Rectal smooth muscle tissue (tissue), 1 donor: ENCODE measurements around the gene SH3D19.
A peak's percentile ranks its signal among the peaks of the same experiment; 100 is the strongest.
"Not testable (repeated sequence)": the region's sequence is repeated elsewhere in the genome, so short reads cannot be mapped to it uniquely, and the experiment has no call there.

Source experiments
- H3K27ac ChIP-seq: one replicate; pipeline ENCODE4 v1.7.0; 2013; ENCODE audit warnings: low read depth, low read length, inconsistent platforms
- H3K27me3 ChIP-seq: one replicate; pipeline ENCODE4 v1.7.0; 2013; ENCODE audit warnings: low read length; ENCODE audit not compliant: control insufficient read depth, insufficient read depth
- H3K36me3 ChIP-seq: one replicate; pipeline ENCODE4 v1.7.0; 2013; ENCODE audit warnings: low read length; ENCODE audit not compliant: control insufficient read depth, insufficient read depth
- H3K4me1 ChIP-seq: one replicate; pipeline ENCODE4 v1.7.0; 2013; ENCODE audit warnings: low read length; ENCODE audit not compliant: control insufficient read depth, insufficient read depth
- H3K4me3 ChIP-seq: one replicate; pipeline ENCODE4 v1.7.0; 2013; ENCODE audit warnings: low read length
- H3K9ac ChIP-seq: one replicate; pipeline ENCODE4 v1.7.0; 2013; ENCODE audit warnings: low read length

Gene SH3D19

DNA sequence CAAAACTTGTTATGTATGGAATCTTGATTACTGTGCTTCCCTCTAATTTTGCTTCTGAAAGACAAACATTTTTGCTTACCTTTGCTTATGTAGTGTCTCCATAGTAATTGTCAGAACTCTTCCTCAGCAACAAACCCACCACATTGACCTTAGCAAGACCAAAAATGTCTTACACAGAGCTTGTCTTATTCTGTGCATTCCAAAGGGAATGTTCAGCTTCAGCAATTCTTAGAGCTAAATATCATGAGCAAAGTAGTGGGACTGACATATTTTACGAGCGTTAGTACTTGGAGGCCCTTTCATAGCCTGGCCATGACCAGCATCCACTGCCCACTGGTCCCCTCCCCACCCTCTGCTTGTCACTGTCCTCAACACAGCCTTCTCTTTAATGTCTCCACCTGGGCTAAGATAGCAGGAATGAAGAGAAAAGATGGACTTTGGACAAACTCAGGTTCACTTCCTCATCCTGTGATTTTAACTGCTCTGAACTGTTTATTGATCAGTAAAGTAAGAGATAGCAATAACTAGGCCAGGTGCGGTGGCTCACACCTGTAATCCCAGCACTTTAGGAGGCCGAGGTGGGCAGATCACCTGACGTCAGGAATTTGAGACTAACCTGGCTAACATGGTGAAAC is 15.5 kb upstream of the SH3D19 start:
- Histone ChIP-seq H3K4me1 (no peaks in the 10 kb centered on the region), H3K27ac (no peak overlapping the region), H3K9ac (no peak overlapping the region), H3K4me3 (no peak overlapping the region), H3K36me3 (no peaks in the 10 kb centered on the region), H3K27me3 (no peaks in the 10 kb centered on the region)

GRCh38 chr4:151339467-151339866 is 14.1 kb upstream of the SH3D19 start:
- H3K9ac ChIP-seq, result no peak overlapping the region
- no peak overlapping the region for H3K4me3 ChIP-seq
- H3K27ac ChIP-seq, result no peak overlapping the region
- no peaks in the 10 kb centered on the region for H3K36me3 ChIP-seq
- H3K27me3 ChIP-seq, result no peaks in the 10 kb centered on the region
- H3K4me1 ChIP-seq, result no peaks in the 10 kb centered on the region

DNA sequence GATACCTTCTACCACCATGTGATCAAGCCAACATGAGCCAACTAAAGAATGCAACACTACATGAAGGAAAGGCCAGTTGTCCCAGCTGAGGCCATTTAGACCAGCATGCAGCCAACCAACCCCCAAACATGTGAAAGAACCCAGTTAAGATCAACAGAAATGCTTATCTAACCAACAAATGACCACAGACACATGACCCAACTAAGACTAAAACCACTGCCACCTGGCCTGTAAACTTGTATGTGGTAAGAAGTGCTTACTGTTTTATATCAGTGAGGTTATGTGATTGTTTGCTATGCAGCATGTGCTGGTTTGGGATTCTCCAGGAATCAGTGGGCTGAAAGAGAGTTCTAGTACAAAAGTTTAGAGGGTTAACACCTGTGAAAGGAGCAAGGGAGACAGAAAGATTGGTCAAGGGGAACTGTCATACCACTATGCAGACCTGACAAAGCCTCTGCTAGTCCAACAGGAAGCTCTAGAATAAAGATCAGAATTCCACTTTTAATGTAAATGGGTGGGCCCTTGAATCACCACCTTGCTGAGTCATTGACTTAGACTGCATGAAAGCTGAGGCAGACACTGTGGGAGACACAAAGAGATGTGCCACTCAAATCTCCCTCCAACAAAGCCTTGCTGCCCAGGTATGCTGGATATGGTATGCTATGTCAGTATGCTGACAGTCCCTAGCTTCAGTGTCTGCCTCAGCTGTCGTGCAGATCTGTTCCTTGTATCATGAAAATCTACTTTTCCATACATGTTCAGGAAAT is 6.1 kb upstream of the SH3D19 start:
- H3K9ac ChIP-seq, result no peak overlapping the region
- H3K36me3 ChIP-seq, result no peaks in the 10 kb centered on the region
- no peaks in the 10 kb centered on the region for H3K27me3 ChIP-seq
- no peak overlapping the region for H3K27ac ChIP-seq
- no peak overlapping the region for H3K4me3 ChIP-seq
- no peaks in the 10 kb centered on the region for H3K4me1 ChIP-seq

DNA sequence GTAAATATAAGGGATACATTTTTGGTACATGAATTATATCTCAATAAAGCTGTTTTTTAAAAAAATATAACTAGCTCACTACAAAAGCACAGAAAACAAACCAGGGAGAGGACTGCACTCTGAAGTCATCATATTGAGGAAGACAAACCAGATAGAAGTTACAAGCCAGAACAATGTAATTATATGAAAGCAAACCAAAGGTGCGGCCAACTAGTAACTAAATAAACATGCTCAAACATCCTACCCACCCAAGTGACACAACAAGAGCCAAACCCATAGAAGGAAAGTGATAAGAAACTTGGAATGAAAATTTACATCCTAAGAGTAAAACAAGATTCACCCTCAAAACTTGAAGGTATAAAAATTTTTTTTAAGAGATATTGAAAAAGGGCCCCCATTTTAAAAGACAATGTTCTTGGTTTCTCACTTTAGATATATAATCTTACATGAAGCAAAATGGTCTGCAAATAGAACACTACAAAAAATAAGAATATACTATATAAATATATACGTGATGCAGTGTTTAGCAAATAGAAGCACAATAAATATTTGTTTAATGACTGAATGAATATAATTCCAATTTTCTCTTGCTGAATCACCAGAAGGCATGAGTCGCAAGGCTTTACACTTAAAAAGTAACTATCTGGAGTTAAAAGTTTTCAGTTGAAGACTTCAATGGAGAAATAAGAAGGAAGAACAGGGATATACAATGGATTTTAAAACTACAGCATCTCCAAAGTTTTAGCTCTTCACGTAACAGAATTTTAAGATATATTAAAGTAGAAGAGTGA is 4.0 kb upstream of the SH3D19 start:
- Histone ChIP-seq H3K27ac (no peak overlapping the region), H3K4me1 (no peaks in the 10 kb centered on the region), H3K27me3 (no peaks in the 10 kb centered on the region), H3K36me3 (no peaks in the 10 kb centered on the region), H3K9ac (no peak overlapping the region), H3K4me3 (no peak overlapping the region)

- Histone ChIP-seq H3K27ac (peak overlapping the region; percentile 83), H3K4me1 (peaks cover 2% of the 10 kb centered on the region), H3K9ac (peak overlapping the region; percentile 26), H3K27me3 (no peaks in the 10 kb centered on the region), H3K4me3 (peak overlapping the region; percentile 73), H3K36me3 (no peaks in the 10 kb centered on the region)
These were observed 493 bp upstream of the SH3D19 start for GRCh38 chr4:151325949-151326246.

DNA sequence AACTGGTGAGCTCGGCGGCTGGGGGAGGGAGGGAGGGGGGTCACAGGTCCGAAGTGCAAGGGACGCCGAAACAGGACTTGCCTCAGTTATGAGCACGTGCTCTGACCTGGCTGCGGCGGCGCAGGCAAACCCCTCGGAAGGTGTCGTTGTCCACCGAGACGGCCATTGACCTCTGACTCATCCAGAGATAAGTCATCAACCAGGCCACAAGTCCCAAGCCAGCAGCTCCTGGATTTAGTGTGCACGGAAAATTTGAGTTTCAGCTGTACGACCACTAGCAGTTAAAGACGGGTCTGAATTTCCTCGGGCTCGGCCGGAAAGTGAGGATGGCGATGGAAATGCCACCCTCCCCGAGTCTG is 674 bp downstream of the SH3D19 start:
- peak overlapping the region; percentile 6 for H3K9ac ChIP-seq
- H3K27ac ChIP-seq, result peak overlapping the region; percentile 83
- H3K4me3 ChIP-seq, result peak overlapping the region; percentile 73
- peaks cover 2% of the 10 kb centered on the region for H3K4me1 ChIP-seq
- H3K27me3 ChIP-seq, result no peaks in the 10 kb centered on the region
- no peaks in the 10 kb centered on the region for H3K36me3 ChIP-seq

- Histone ChIP-seq H3K27me3 (no peaks in the 10 kb centered on the region), H3K36me3 (no peaks in the 10 kb centered on the region), H3K4me1 (peaks cover 2% of the 10 kb centered on the region), H3K4me3 (peak overlapping the region; percentile 73), H3K27ac (peak overlapping the region; percentile 83), H3K9ac (no peak overlapping the region)
These were observed 1.2 kb downstream of the SH3D19 start for GRCh38 chr4:151324124-151324751.

DNA sequence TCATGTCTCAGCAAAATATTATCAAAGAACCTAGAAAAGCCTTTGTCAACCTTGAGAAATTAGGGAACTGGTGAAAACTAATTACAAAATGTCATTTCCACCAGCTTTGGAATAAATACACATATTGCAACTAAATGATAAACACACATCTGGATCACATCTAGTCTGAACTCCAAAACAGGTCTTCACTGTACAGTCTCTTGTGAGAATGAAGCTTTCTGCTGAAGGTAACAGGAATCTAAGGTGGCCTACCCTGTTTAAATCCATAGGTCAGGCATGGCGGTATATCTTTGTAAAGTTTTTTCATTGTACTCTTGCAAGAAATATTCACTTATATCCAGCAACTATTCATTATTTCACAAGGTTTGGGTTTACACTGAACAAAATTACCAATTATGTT is 1.7 kb downstream of the SH3D19 start:
- no peaks in the 10 kb centered on the region for H3K27me3 ChIP-seq
- no peak overlapping the region for H3K9ac ChIP-seq
- peak overlapping the region; percentile 73 for H3K4me3 ChIP-seq
- H3K27ac ChIP-seq, result peak overlapping the region; percentile 83
- no peaks in the 10 kb centered on the region for H3K36me3 ChIP-seq
- H3K4me1 ChIP-seq, result peaks cover 2% of the 10 kb centered on the region

DNA sequence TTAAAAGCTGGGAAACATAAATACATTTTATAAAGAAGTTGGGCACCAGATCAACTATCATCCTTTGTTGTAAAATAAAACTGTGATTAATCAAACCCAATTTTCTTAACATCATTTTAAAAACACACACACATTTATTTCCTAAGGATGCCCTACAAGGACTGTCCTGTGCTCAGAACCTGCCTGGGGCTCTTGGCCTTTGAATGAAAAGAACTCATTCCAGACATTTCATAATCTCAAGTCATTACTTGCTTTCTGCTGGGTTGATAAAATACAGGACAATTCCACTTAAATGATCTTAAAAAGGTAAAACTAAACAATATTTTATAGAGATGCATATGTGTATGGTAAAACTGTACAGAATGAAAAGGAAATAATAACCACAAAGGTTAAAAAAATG is 2.8 kb downstream of the SH3D19 start:
- Histone ChIP-seq H3K4me1 (peaks cover 2% of the 10 kb centered on the region), H3K4me3 (no peak overlapping the region), H3K36me3 (no peaks in the 10 kb centered on the region), H3K9ac (no peak overlapping the region), H3K27me3 (no peaks in the 10 kb centered on the region), H3K27ac (peak overlapping the region; percentile 83)

- peak overlapping the region; percentile 53 for H3K27ac ChIP-seq
- H3K4me1 ChIP-seq, H3K9ac ChIP-seq, H3K36me3 ChIP-seq, H3K4me3 ChIP-seq, H3K27me3 ChIP-seq: not testable (repeated sequence)
These were observed 3.2 kb downstream of the SH3D19 start for GRCh38 chr4:151322161-151322560.

DNA sequence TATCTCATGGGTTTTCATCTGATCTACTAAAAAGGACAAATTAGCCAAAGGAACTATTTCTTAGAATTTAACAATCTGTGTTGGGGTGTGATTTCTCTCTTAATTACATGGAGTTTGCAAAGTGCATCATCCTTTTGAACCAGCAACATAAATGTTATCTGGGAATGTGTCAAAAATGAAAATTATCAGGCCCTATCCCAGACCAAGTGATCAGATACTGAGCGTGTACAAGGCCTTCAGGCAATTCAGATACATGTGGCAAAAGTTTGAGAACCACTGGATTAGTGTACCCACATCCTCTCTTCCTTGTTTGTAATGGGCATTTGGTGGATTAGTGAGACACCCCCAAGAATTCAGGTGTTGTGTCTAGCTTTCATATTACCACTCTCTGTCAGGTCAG is 3.8 kb downstream of the SH3D19 start:
- Histone ChIP-seq H3K4me3 (no peak overlapping the region), H3K4me1 (peaks cover 2% of the 10 kb centered on the region), H3K27me3 (no peaks in the 10 kb centered on the region), H3K36me3 (no peaks in the 10 kb centered on the region), H3K27ac (peak overlapping the region; percentile 53), H3K9ac (no peak overlapping the region)

DNA sequence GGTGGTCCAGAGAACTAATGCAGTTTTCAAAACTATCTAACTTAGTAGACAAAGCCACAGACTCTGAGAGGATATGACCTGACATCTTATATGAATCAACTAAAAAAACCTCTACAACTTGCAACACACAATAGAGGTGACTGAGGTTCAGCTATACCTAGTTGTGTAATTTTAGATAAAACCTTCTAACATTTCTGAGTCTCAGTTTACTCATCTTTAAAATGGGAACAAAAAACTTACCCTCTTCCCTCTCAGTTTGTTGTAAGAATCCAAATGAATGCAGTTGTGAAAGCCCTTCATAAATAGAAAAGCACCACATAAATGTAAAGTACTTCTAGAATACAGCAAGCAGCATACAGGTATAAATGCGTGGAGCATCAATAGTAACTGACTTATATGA is 5.9 kb downstream of the SH3D19 start:
- Histone ChIP-seq H3K27me3 (no peaks in the 10 kb centered on the region), H3K4me1 (peaks cover 18% of the 10 kb centered on the region), H3K36me3 (no peaks in the 10 kb centered on the region), H3K9ac (no peak overlapping the region), H3K4me3 (no peak overlapping the region), H3K27ac (no peak overlapping the region)
